Adrenal gland (tissue), 12 donors: ENCODE measurements around the gene GPC6. TPM values are rescaled to one million over a fixed set of nuclear protein-coding genes. Genes with fewer than 3 reads are reported as not detected.

ENCODE experiments used
- DNase-seq, 7 donors: peaks; one replicate each; pipeline ENCODE4 v3.0.0-alpha.2; 2019 to 2020
- H3K27ac ChIP-seq, 5 donors: fragments of 200-600 bp; sonication (generic) in 4 of 5; 1 replicate in 3 of 5; 2 replicates in 2 of 5; pipeline versions ENCODE4 v1.5.1 to v1.8.0; 2016 to 2020; ENCODE audit warnings: mild to moderate bottlenecking in 1 of 5
- H3K27me3 ChIP-seq: fragments of 200-600 bp; 2 replicates; pipeline ENCODE4 v1.8.0; 2021
- H3K36me3 ChIP-seq, 2 donors: fragments of 200-600 bp; replicated peaks in 1 of 2; 1 replicate in 1 of 2; 2 replicates in 1 of 2; pipeline versions ENCODE4 v1.5.1 to v1.8.0; 2018 to 2022
- H3K4me1 ChIP-seq, 2 donors: fragments of 200-600 bp; replicated peaks in 1 of 2; 1 replicate in 1 of 2; 2 replicates in 1 of 2; pipeline versions ENCODE4 v1.5.1 to v1.8.0; 2018 to 2021
- H3K4me3 ChIP-seq, 4 donors: fragments of 200-600 bp; sonication (generic) in 3 of 4; one replicate each; pipeline ENCODE4 v1.5.1; 2016 to 2018
- H3K9me3 ChIP-seq, 3 donors: fragments of 200-600 bp; sonication (generic) in 1 of 3; replicated peaks in 1 of 3; 1 replicate in 2 of 3; 2 replicates in 1 of 3; pipeline versions ENCODE4 v1.5.1 to v1.8.0; 2016 to 2021
- POLR2A ChIP-seq, 2 donors: fragments of 450-650 bp; IDR thresholded peaks; one replicate each; pipeline ENCODE4 v1.6.1; 2017; ENCODE audit warnings: antibody characterized with exemption in 2 of 2, mild to moderate bottlenecking in 2 of 2, moderate library complexity in 1 of 2
- WGBS, 4 donors: extraction: QIAGEN DNeasy Blood & Tissue Kit in 2 of 4; methylation state at CpG; one replicate each; pipeline versions ENCODE4 v1.1.5 to v1.1.7; 2013 to 2017; 5-methylcytosine and 5-hydroxymethylcytosine counted together
- intact Hi-C, 2 donors: fragments of 100-400 bp; cut with DNase I; formaldehyde crosslinking; loops; one replicate each; pipeline versions ENCODE4 v1.14.1 to v1.15.0; 2022 to 2023
- polyA plus RNA-seq, 3 donors: library from polyadenylated mRNA; stranded (reverse); fragments of 200-250 nt in 2 of 3; fragments of 350-450 nt in 1 of 3; fragmentation: Illumina TruSeq in 1 of 3; extraction: RNeasy Lipid Tissue Mini Kit (QIAGEN cat#74804) in 1 of 3; gene quantifications; one replicate each; pipeline ENCODE4 v1.2.3, GENCODE V29; 2013 to 2014
- total RNA-seq, 9 donors: library from RNA; depleted of rRNA in 4 of 9; stranded (reverse); fragments of >200 nt in 4 of 9; fragments of 120-200 nt in 1 of 9; fragmentation: NEBNext Ultra II Directional in 1 of 9; extraction: Animal tissue kit (Norgen Biotek cat#: 25700) in 1 of 9; gene quantifications; one replicate each; pipeline versions ENCODE4 v1.1.0 to v1.2.4, GENCODE V29; 2013 to 2023
- TF ChIP-seq, protein P1 (sequence below), 6 experiments: fragments of 450-650 bp in 4 of 6; fragments of 200-600 bp in 2 of 6; sonication (generic) in 1 of 6; IDR thresholded peaks; 1 replicate in 5 of 6; 2 replicates in 1 of 6; pipeline versions ENCODE4 v1.5.1 to v1.8.0; 2016 to 2021; ENCODE audit warnings: antibody characterized with exemption in 6 of 6, mild to moderate bottlenecking in 2 of 6, moderate library complexity in 1 of 6
- donor health status: healthy with polysubstance abuse.
- donor health status: Bipolar disorder and iron deficiency.
- donor health status: DM: yes; HTN: yes; CAD: no.
- donor health status: DM: no; HTN: no; CAD: no.
- donor health status: DM: no; HTN: no; CAD: no.
- donor health status: DM: yes; HTN: yes; CAD: no.

GPC6 gene
- total and polyA plus RNA-seq, 12 donors = 0.37 to 62.3 (median 2.5) TPM

DNA sequence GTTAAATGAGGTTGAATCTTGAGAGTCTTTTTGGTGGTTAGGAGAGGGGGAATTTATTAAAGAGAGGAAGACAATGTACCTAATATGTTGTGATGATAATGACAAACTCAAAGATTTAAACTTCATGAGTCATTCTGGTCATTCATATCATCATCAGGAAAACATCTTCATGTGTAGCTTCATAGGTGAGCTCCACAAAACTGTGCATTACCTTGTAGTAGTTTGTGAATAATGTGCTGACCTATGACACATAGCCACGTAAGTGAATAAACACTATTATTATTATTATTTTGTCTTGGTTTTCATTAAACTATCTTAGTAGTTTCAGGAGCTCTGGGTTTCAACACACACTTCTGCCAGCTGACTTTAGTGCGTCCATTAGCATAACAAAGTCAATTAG, 997 bp upstream of the GPC6 start:
- no peak overlapping the region for H3K4me3 ChIP-seq
- DNase-seq = no peak

DNA sequence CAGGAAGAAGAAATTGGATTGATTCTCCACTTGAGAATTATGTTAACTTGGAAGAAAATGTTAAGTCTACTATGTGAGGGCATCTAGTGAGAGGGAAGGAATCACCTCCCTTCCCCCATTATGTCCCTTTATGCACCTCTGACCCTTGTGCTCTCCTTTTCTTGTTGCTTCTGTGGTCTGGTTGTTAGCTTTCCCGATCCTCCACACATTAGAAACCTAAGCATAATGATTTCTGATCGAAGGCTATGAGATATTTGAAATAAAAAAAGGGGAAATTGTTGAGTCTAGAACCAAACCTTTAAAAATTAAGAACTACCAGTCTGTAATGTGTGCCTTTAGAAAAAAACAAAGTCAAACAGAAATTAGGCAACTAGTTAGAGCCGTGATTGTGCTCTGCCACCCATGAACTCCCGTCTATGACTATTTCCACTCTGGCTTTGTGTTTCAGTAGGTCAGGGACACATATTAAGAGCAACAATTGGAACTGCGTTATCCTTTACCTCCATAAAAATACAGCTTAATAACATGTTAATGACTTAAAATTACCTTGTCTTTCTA, 463 bp upstream of the GPC6 start:
- intact Hi-C loops = no loop called here
- TF ChIP-seq, protein P1, sequence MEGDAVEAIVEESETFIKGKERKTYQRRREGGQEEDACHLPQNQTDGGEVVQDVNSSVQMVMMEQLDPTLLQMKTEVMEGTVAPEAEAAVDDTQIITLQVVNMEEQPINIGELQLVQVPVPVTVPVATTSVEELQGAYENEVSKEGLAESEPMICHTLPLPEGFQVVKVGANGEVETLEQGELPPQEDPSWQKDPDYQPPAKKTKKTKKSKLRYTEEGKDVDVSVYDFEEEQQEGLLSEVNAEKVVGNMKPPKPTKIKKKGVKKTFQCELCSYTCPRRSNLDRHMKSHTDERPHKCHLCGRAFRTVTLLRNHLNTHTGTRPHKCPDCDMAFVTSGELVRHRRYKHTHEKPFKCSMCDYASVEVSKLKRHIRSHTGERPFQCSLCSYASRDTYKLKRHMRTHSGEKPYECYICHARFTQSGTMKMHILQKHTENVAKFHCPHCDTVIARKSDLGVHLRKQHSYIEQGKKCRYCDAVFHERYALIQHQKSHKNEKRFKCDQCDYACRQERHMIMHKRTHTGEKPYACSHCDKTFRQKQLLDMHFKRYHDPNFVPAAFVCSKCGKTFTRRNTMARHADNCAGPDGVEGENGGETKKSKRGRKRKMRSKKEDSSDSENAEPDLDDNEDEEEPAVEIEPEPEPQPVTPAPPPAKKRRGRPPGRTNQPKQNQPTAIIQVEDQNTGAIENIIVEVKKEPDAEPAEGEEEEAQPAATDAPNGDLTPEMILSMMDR (IDR thresholded peaks at IDR 0.05) = no peak
- TF ChIP-seq POLR2A (IDR thresholded peaks at IDR 0.05) = no peak
- 9 to 13% (median 12%) methylated on average over 5 of the region's 5 CpGs for WGBS, 4 donors

More for the DNA sequence above, 997 bp upstream of the GPC6 start:
- Histone ChIP-seq H3K36me3 (no peaks in the 10 kb centered on the region), H3K4me1 (peaks cover 7 to 22% of the 10 kb centered on the region in 2 donors), H3K9me3 (no peaks in the 10 kb centered on the region), H3K27ac (no peak overlapping the region), H3K27me3 (peaks cover 16% of the 10 kb centered on the region)
- intact Hi-C loops = no loop called here
- 72 to 79% (median 75%) methylated on average over 2 of the region's 2 CpGs for WGBS, 4 donors
- TF ChIP-seq POLR2A (IDR thresholded peaks at IDR 0.05) = no peak
- TF ChIP-seq, protein P1 (IDR thresholded peaks at IDR 0.05) = no peak

DNA sequence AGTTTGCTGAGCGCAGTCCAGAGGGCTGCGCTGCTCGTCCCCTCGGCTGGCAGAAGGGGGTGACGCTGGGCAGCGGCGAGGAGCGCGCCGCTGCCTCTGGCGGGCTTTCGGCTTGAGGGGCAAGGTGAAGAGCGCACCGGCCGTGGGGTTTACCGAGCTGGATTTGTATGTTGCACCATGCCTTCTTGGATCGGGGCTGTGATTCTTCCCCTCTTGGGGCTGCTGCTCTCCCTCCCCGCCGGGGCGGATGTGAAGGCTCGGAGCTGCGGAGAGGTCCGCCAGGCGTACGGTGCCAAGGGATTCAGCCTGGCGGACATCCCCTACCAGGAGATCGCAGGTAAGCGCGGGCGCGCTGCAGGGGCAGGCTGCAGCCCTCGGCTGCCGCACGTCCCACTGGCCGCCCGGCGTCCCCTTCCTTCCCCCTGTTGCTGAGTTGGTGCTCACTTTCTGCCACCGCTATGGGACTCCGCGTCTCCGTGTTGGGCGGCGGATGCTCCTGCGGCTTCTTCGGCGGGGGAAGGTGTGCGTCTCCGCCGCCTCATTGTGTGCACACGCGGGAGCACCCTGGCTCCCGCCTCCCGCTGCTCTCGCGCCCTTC, 772 bp downstream of the GPC6 start:
- Histone ChIP-seq H3K27ac (peak overlapping the region in 2 of 5 donors; percentile 65 to 67), H3K9me3 (no peaks in the 10 kb centered on the region), H3K36me3 (no peaks in the 10 kb centered on the region), H3K27me3 (peaks cover 16% of the 10 kb centered on the region), H3K4me1 (peaks cover 7 to 22% of the 10 kb centered on the region in 2 donors), H3K4me3 (peak overlapping the region in 2 of 4 donors; percentile 19 to 59)
- intact Hi-C loops = no loop called here
- WGBS, 4 donors = 0 to 2% (median 0%) methylated on average over 3 to 55 of the region's 55 CpGs
- TF ChIP-seq, protein P1 (IDR thresholded peaks at IDR 0.05) = no peak
- no peak for TF ChIP-seq POLR2A (IDR thresholded peaks at IDR 0.05)
- DNase-seq = peak in 1 of 7 donors; percentile 24

More for the DNA sequence above, 463 bp upstream of the GPC6 start:
- peak overlapping the region in 1 of 4 donors; percentile 59 for H3K4me3 ChIP-seq
- DNase-seq = no peak
- no peaks in the 10 kb centered on the region for H3K36me3 ChIP-seq
- peaks cover 16% of the 10 kb centered on the region for H3K27me3 ChIP-seq
- no peak overlapping the region for H3K27ac ChIP-seq
- peaks cover 7 to 22% of the 10 kb centered on the region in 2 donors for H3K4me1 ChIP-seq
- no peaks in the 10 kb centered on the region for H3K9me3 ChIP-seq

DNA sequence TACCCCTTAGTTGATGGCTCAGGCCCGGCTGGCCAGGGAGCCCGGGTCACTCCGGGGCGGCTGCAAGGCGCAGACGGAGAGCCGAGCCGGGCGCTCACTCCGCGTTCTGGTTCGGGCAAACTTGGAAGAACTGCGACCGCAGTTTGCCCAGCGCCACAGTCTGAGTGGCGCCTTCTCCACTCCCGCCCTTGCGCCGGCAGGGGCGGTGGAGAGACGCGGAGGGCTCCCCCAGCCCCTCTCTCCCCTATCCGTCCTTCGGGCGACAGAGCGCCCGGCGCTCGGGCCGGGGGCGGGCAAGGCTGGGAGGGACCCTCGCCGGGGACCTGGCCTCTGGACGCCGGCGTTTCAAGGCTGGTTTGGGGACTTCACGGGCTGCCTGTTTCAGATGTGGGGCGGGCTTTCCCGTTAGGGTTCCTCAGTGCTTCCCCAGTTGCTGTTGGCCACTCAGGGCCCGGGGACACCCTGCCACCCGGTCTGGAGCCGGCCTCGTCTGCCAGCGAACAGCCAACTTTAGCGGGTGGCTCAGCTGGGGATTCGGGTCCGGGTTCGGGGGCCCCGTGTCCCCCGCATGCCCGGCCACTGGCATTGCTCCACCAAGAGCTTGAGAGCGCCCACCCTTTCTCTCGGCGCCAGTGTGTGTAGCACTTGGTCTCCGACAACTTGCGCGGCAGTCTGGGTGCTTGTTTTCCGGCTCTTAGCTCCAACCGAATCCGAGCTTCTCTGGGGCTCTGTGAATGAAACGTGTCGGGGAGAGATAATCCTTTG, 1.5 kb downstream of the GPC6 start:
- intact Hi-C loops = no loop called here
- Histone ChIP-seq H3K36me3 (no peaks in the 10 kb centered on the region), H3K4me3 (peak overlapping the region in 2 of 4 donors; percentile 19 to 59), H3K27ac (peak overlapping the region in 2 of 5 donors; percentile 65 to 67), H3K27me3 (peaks cover 16% of the 10 kb centered on the region), H3K9me3 (no peaks in the 10 kb centered on the region), H3K4me1 (peaks cover 7 to 22% of the 10 kb centered on the region in 2 donors)
- TF ChIP-seq, protein P1 (IDR thresholded peaks at IDR 0.05) = peak in 3 of 6 experiments; percentile 1 to 21 (median 15)
- no peak for TF ChIP-seq POLR2A (IDR thresholded peaks at IDR 0.05)
- DNase-seq = peak; percentile 7 to 56 (median 37)
- 0% methylated on average over 5 to 62 of the region's 62 CpGs for WGBS, 4 donors
